OCI-LY1 (cell line): Measurements from ENCODE around the gene PPP4R1.

Experiments used
- H2AFZ ChIP-seq: fragments of 200-600 bp; sonication (generic), shearing (Covaris generic); 2 replicates; pipeline ENCODE4 v1.6.0; 2014; ENCODE audit warnings: antibody characterized with exemption, mild to moderate bottlenecking, low read length
- H3F3A ChIP-seq: fragments of 200-600 bp; sonication (generic), shearing (Covaris generic); 2 replicates; pipeline ENCODE4 v1.6.0; 2014; ENCODE audit warnings: mild to moderate bottlenecking, antibody characterized with exemption, low read length, moderate library complexity; ENCODE audit not compliant: insufficient read depth
- H3K27ac ChIP-seq: fragments of 200-600 bp; sonication (generic); 2 replicates; pipeline ENCODE4 v1.5.1; 2014; ENCODE audit warnings: low read length, mixed run types, mild to moderate bottlenecking, low read depth; ENCODE audit not compliant: poor library complexity, severe bottlenecking
- H3K27me3 ChIP-seq: fragments of 200-600 bp; sonication (generic); 2 replicates; pipeline ENCODE4 v1.6.0; 2014; ENCODE audit warnings: antibody characterized with exemption, mild to moderate bottlenecking, low read length, moderate library complexity; ENCODE audit not compliant: insufficient read depth
- H3K36me3 ChIP-seq: fragments of 200-600 bp; sonication (generic); 2 replicates; pipeline ENCODE4 v1.6.1; 2014; ENCODE audit warnings: mild to moderate bottlenecking, antibody characterized with exemption, low read length, moderate library complexity, mixed read lengths; ENCODE audit not compliant: insufficient read depth
- H3K4me1 ChIP-seq: fragments of 200-600 bp; sonication (generic); 2 replicates; pipeline ENCODE4 v1.5.1; 2014; ENCODE audit warnings: mild to moderate bottlenecking, low read length, moderate library complexity; ENCODE audit not compliant: insufficient read depth, severe bottlenecking
- H3K4me2 ChIP-seq: fragments of 200-600 bp; sonication (generic), shearing (Covaris generic); 2 replicates; pipeline ENCODE4 v1.6.1; 2014; ENCODE audit warnings: low read length
- H3K4me3 ChIP-seq: fragments of 200-600 bp; sonication (generic); 2 replicates; pipeline ENCODE4 v1.5.1; 2014; ENCODE audit warnings: low read length, low read depth, mild to moderate bottlenecking, mixed read lengths; ENCODE audit not compliant: poor library complexity, severe bottlenecking
- H3K79me2 ChIP-seq: fragments of 200-600 bp; shearing (Covaris generic); 2 replicates; pipeline ENCODE4 v1.6.1; 2016; ENCODE audit warnings: mixed run types, low read length, mixed read lengths; ENCODE audit not compliant: insufficient read depth
- H3K9ac ChIP-seq: fragments of 200-600 bp; sonication (generic), shearing (Covaris generic); 2 replicates; pipeline ENCODE4 v1.6.1; 2014; ENCODE audit warnings: mild to moderate bottlenecking, low read length, mixed read lengths
- H3K9me2 ChIP-seq: fragments of 200-600 bp; sonication (generic), shearing (Covaris generic); 2 replicates; pipeline ENCODE4 v1.6.1; 2014; ENCODE audit warnings: low read depth, mild to moderate bottlenecking, low read length, mixed read lengths
- H3K9me3 ChIP-seq: fragments of 200-600 bp; shearing (Covaris generic); 2 replicates; pipeline ENCODE4 v1.6.1; 2014; ENCODE audit warnings: low read length, mixed read lengths
- H4K20me1 ChIP-seq: fragments of 200-600 bp; sonication (generic), shearing (Covaris generic); 2 replicates; pipeline ENCODE4 v1.6.0; 2016; ENCODE audit warnings: mild to moderate bottlenecking, low read length; ENCODE audit not compliant: insufficient read depth
- CTCF ChIP-seq: fragments of 200-600 bp; sonication (generic), shearing (Covaris generic); IDR thresholded peaks from 2 replicates; pipeline ENCODE4 v1.5.1; 2017; ENCODE audit warnings: mild to moderate bottlenecking, antibody characterized with exemption, low read length, moderate library complexity, mixed read lengths
- EZH2 ChIP-seq: fragments of 200-600 bp; sonication (generic), shearing (Covaris generic); IDR thresholded peaks from 2 replicates; pipeline ENCODE4 v1.8.0; 2017; ENCODE audit warnings: borderline replicate concordance, mixed run types, mild to moderate bottlenecking, antibody characterized with exemption, low read length, moderate library complexity, mixed read lengths

PPP4R1 gene

GRCh38 chr18:9659499-9660375 lies 45.4 kb upstream of the PPP4R1 start:
- Histone ChIP-seq H3F3A (no peaks in the 10 kb centered on the region), H3K9ac (no peak overlapping the region), H2AFZ (no peak overlapping the region), H3K9me2 (no peaks in the 10 kb centered on the region), H3K4me1 (no peaks in the 10 kb centered on the region), H3K4me3 (no peak overlapping the region), H3K36me3 (no peaks in the 10 kb centered on the region), H3K9me3 (no peaks in the 10 kb centered on the region), H3K4me2 (no peak overlapping the region), H3K79me2 (no peaks in the 10 kb centered on the region), H4K20me1 (no peaks in the 10 kb centered on the region), H3K27me3 (peaks cover 6% of the 10 kb centered on the region; the same call in 1 of the 2 replicates), H3K27ac (no peak overlapping the region)
- TF ChIP-seq CTCF (no peak), EZH2 (no peak)

- no peaks in the 10 kb centered on the region for H4K20me1 ChIP-seq
- H3F3A ChIP-seq = no peaks in the 10 kb centered on the region
- H3K4me3 ChIP-seq = no peak overlapping the region
- no peaks in the 10 kb centered on the region for H3K36me3 ChIP-seq
- no peak overlapping the region for H3K27ac ChIP-seq
- H3K9me2 ChIP-seq = no peaks in the 10 kb centered on the region
- H3K4me1 ChIP-seq = no peaks in the 10 kb centered on the region
- no peak overlapping the region for H2AFZ ChIP-seq
- peaks cover 2% of the 10 kb centered on the region; the same call in 1 of the 2 replicates for H3K27me3 ChIP-seq
- H3K9me3 ChIP-seq = no peaks in the 10 kb centered on the region
- no peak overlapping the region for H3K9ac ChIP-seq
- H3K4me2 ChIP-seq = no peak overlapping the region
- TF ChIP-seq EZH2 (no peak), CTCF (no peak)
- H3K79me2 ChIP-seq = no peaks in the 10 kb centered on the region
Measured at GRCh38 chr18:9658087-9658641, 43.8 kb upstream of the PPP4R1 start.

- no peaks in the 10 kb centered on the region for H3K36me3 ChIP-seq
- H3K4me1 ChIP-seq = no peaks in the 10 kb centered on the region
- H3K27me3 ChIP-seq = peaks cover 3% of the 10 kb centered on the region; the same call in 1 of the 2 replicates
- no peak overlapping the region for H3K27ac ChIP-seq
- no peaks in the 10 kb centered on the region for H3F3A ChIP-seq
- H3K9me3 ChIP-seq = no peaks in the 10 kb centered on the region
- H4K20me1 ChIP-seq = no peaks in the 10 kb centered on the region
- H3K9me2 ChIP-seq = no peaks in the 10 kb centered on the region
- H3K9ac ChIP-seq = no peak overlapping the region
- no peak overlapping the region for H2AFZ ChIP-seq
- no peak overlapping the region for H3K4me2 ChIP-seq
- no peak overlapping the region for H3K4me3 ChIP-seq
- H3K79me2 ChIP-seq = no peaks in the 10 kb centered on the region
- TF ChIP-seq EZH2 = no peak
- TF ChIP-seq CTCF = no peak
Measured at GRCh38 chr18:9655232-9655767, 40.9 kb upstream of the PPP4R1 start.
